ENCODE measurements around the gene TMEM272.

GRCh38 chr13:51882570-51883225 lies 37.7 kb upstream of the TMEM272 start:
- no peak for TF ChIP-seq POLR2AphosphoS5 (IDR thresholded peaks at IDR 0.05; ENCODE audit: borderline replicate concordance, low read depth, low read length)
- no peak for TF ChIP-seq EZH2 (IDR thresholded peaks at IDR 0.05)

Measured in SK-N-MC (cell line).